Adrenal gland (tissue), 12 donors: Measurements from ENCODE around the gene TWIST2. TPM values are rescaled to one million over a fixed set of nuclear protein-coding genes. Genes with fewer than 3 reads are reported as not detected.

Experiments
- DNase-seq, 7 donors: peaks; one replicate each; pipeline ENCODE4 v3.0.0-alpha.2; 2019 to 2020
- H3K27ac ChIP-seq, 5 donors: fragments of 200-600 bp; sonication (generic) in 4 of 5; 1 replicate in 3 of 5; 2 replicates in 2 of 5; pipeline versions ENCODE4 v1.5.1 to v1.8.0; 2016 to 2020; ENCODE audit warnings: mild to moderate bottlenecking in 1 of 5
- H3K27me3 ChIP-seq: fragments of 200-600 bp; 2 replicates; pipeline ENCODE4 v1.8.0; 2021
- H3K36me3 ChIP-seq, 2 donors: fragments of 200-600 bp; replicated peaks in 1 of 2; 1 replicate in 1 of 2; 2 replicates in 1 of 2; pipeline versions ENCODE4 v1.5.1 to v1.8.0; 2018 to 2022
- H3K4me1 ChIP-seq, 2 donors: fragments of 200-600 bp; replicated peaks in 1 of 2; 1 replicate in 1 of 2; 2 replicates in 1 of 2; pipeline versions ENCODE4 v1.5.1 to v1.8.0; 2018 to 2021
- H3K4me3 ChIP-seq, 4 donors: fragments of 200-600 bp; sonication (generic) in 3 of 4; one replicate each; pipeline ENCODE4 v1.5.1; 2016 to 2018
- H3K9me3 ChIP-seq, 3 donors: fragments of 200-600 bp; sonication (generic) in 1 of 3; replicated peaks in 1 of 3; 1 replicate in 2 of 3; 2 replicates in 1 of 3; pipeline versions ENCODE4 v1.5.1 to v1.8.0; 2016 to 2021
- CTCF ChIP-seq, 6 experiments: fragments of 450-650 bp in 4 of 6; fragments of 200-600 bp in 2 of 6; sonication (generic) in 1 of 6; IDR thresholded peaks; 1 replicate in 5 of 6; 2 replicates in 1 of 6; pipeline versions ENCODE4 v1.5.1 to v1.8.0; 2016 to 2021; ENCODE audit warnings: antibody characterized with exemption in 6 of 6, mild to moderate bottlenecking in 2 of 6, moderate library complexity in 1 of 6
- POLR2A ChIP-seq, 2 donors: fragments of 450-650 bp; IDR thresholded peaks; one replicate each; pipeline ENCODE4 v1.6.1; 2017; ENCODE audit warnings: antibody characterized with exemption in 2 of 2, mild to moderate bottlenecking in 2 of 2, moderate library complexity in 1 of 2
- WGBS, 4 donors: extraction: QIAGEN DNeasy Blood & Tissue Kit in 2 of 4; methylation state at CpG; one replicate each; pipeline versions ENCODE4 v1.1.5 to v1.1.7; 2013 to 2017; 5-methylcytosine and 5-hydroxymethylcytosine counted together
- intact Hi-C, 2 donors: fragments of 100-400 bp; cut with DNase I; formaldehyde crosslinking; loops; one replicate each; pipeline versions ENCODE4 v1.14.1 to v1.15.0; 2022 to 2023
- polyA plus RNA-seq, 3 donors: library from polyadenylated mRNA; stranded (reverse); fragments of 200-250 nt in 2 of 3; fragments of 350-450 nt in 1 of 3; fragmentation: Illumina TruSeq in 1 of 3; extraction: RNeasy Lipid Tissue Mini Kit (QIAGEN cat#74804) in 1 of 3; gene quantifications; one replicate each; pipeline ENCODE4 v1.2.3, GENCODE V29; 2013 to 2014
- total RNA-seq, 9 donors: library from RNA; depleted of rRNA in 4 of 9; stranded (reverse); fragments of >200 nt in 4 of 9; fragments of 120-200 nt in 1 of 9; fragmentation: NEBNext Ultra II Directional in 1 of 9; extraction: Animal tissue kit (Norgen Biotek cat#: 25700) in 1 of 9; gene quantifications; one replicate each; pipeline versions ENCODE4 v1.1.0 to v1.2.4, GENCODE V29; 2013 to 2023
- donor health status: healthy with polysubstance abuse.
- donor health status: Bipolar disorder and iron deficiency.
- donor health status: DM: yes; HTN: yes; CAD: no.
- donor health status: DM: no; HTN: no; CAD: no.
- donor health status: DM: no; HTN: no; CAD: no.
- donor health status: DM: yes; HTN: yes; CAD: no.

The TWIST2 gene
- total and polyA plus RNA-seq, 12 donors = 1.0 to 20.5 (median 6.0) TPM

- Histone ChIP-seq H3K27me3 (no peaks in the 10 kb centered on the region), H3K4me1 (peaks cover 4% of the 10 kb centered on the region in 2 donors), H3K27ac (peak overlapping the region in 1 of 5 donors; percentile 49), H3K9me3 (no peaks in the 10 kb centered on the region), H3K4me3 (no peak overlapping the region), H3K36me3 (no peaks in the 10 kb centered on the region)
- WGBS, 4 donors = 83 to 93% (median 86%) methylated on average over 9 of the region's 9 CpGs
- TF ChIP-seq POLR2A (IDR thresholded peaks at IDR 0.05) = no peak
- TF ChIP-seq CTCF (IDR thresholded peaks at IDR 0.05) = no peak
- DNase-seq = peak in 1 of 7 donors; percentile 36
- intact Hi-C loops = no loop called here
These were observed 21.6 kb downstream of the TWIST2 start for GRCh38 chr2:238869293-238870124.

GRCh38 chr2:238870261-238870660, 22.4 kb downstream of the TWIST2 start:
- no peak for DNase-seq
- no peak overlapping the region for H3K27ac ChIP-seq
- H3K4me1 ChIP-seq = no peaks in the 10 kb centered on the region
- H3K27me3 ChIP-seq = no peaks in the 10 kb centered on the region
- H3K36me3 ChIP-seq = no peaks in the 10 kb centered on the region
- no peaks in the 10 kb centered on the region for H3K9me3 ChIP-seq
- 78 to 95% (median 85%) methylated on average over 3 of the region's 3 CpGs for WGBS, 4 donors
- TF ChIP-seq CTCF (IDR thresholded peaks at IDR 0.05) (no peak), POLR2A (IDR thresholded peaks at IDR 0.05) (no peak)
- intact Hi-C loops = no loop called here
- H3K4me3 ChIP-seq = no peak overlapping the region

- H3K9me3 ChIP-seq = no peaks in the 10 kb centered on the region
- H3K27ac ChIP-seq = no peak overlapping the region
- H3K4me1 ChIP-seq = no peaks in the 10 kb centered on the region
- no peaks in the 10 kb centered on the region for H3K36me3 ChIP-seq
- no peaks in the 10 kb centered on the region for H3K27me3 ChIP-seq
- intact Hi-C loops = no loop called here
- no peak for TF ChIP-seq POLR2A (IDR thresholded peaks at IDR 0.05)
- TF ChIP-seq CTCF (IDR thresholded peaks at IDR 0.05) = no peak
- peak in 1 of 7 donors; percentile 33 for DNase-seq
- H3K4me3 ChIP-seq = no peak overlapping the region
- 83 to 91% (median 87%) methylated on average over 7 of the region's 7 CpGs for WGBS, 4 donors
These were observed 24.1 kb downstream of the TWIST2 start for GRCh38 chr2:238872026-238872425.

- TF ChIP-seq CTCF (IDR thresholded peaks at IDR 0.05) (no peak), POLR2A (IDR thresholded peaks at IDR 0.05) (no peak)
- WGBS, 4 donors = 77 to 89% (median 87%) methylated on average over 7 to 13 of the region's 13 CpGs
- Histone ChIP-seq H3K9me3 (no peaks in the 10 kb centered on the region), H3K4me1 (no peaks in the 10 kb centered on the region), H3K4me3 (no peak overlapping the region), H3K36me3 (no peaks in the 10 kb centered on the region), H3K27ac (no peak overlapping the region), H3K27me3 (no peaks in the 10 kb centered on the region)
- intact Hi-C loops = no loop called here
- DNase-seq = peak in 1 of 7 donors; percentile 24
These were observed 24.9 kb downstream of the TWIST2 start for GRCh38 chr2:238872628-238873380.
